Measurements from ENCODE around the gene OR6C6. TPM values are rescaled to one million over a fixed set of nuclear protein-coding genes. Genes with fewer than 3 reads are reported as not detected.
"Not testable (repeated sequence)": the region's sequence is repeated elsewhere in the genome, so short reads cannot be mapped to it uniquely, and the experiment has no call there.

The OR6C6 gene
- not detected in 2 replicates for total RNA-seq (2014; rRNA removed; shearing (Covaris generic); ENCODE audit: low replicate concordance)

DNA sequence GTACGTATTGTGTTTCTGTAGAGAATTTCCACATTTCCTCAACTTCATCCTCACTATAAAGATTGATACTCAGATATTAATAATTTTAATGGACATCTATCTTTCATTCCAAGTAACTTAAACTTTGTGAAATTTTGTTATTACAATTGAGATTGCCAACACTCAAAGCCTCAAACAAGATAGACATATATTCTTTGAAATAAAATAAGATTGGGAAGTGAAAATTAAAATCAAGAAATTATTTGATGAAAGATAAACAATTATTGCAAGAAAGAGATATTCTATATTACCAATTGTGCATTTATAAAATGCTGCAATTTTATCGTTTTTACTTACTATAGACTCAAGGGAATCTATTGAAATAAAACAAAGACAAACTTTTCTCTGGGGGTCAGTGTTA lies at the start of gene OR6C6:
Gene OR6C6, minus strand, starts transcription at position 101 of the 400 bp plus-strand sequence. CDS start 1,337 bp downstream, outside the sequence.
- no peaks in the 10 kb centered on the region for H3K27me3 ChIP-seq
- no peak within 1 kb of the TSS for H3K4me3 ChIP-seq
- H3K36me3 ChIP-seq = no peaks in the 10 kb centered on the region
- H3K9me3 ChIP-seq = no peaks in the 10 kb centered on the region
- DNase-seq = no peak

GRCh38 chr12:55336002-55336401 lies 39.6 kb upstream of the OR6C6 start:
- H3K27me3 ChIP-seq = no peaks in the 10 kb centered on the region
- no peaks in the 10 kb centered on the region for H3K36me3 ChIP-seq
- no peaks in the 10 kb centered on the region for H3K9me3 ChIP-seq
- no peak overlapping the region for H3K4me3 ChIP-seq
- no peak for DNase-seq

DNA sequence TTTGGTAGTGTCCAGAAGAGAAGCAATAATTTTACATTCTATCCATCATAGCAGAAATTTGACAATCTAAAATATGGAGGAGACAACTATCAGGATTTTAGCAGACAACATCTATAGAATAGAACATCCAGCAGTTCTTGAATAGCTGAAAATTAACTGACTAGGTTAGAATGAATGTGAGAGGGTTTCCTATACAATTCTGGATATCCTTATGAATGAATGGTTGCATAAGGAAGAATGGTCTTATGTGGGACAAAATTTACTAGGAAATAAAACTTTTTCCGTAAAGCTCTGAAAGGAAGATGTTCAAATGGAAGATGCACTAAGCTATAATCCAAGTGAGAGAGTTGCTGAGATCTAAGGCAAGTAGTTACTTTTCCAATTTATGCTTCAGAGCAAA lies 34.1 kb upstream of the OR6C6 start, which contains the start of gene OR6C3:
Gene OR6C3, plus strand, starts transcription at position 301 of the 400 bp plus-strand sequence. CDS start 955 bp downstream, outside the sequence.
- Histone ChIP-seq H3K9me3 (no peaks in the 10 kb centered on the region), H3K4me3 (no peak within 1 kb of the TSS), H3K27me3 (no peaks in the 10 kb centered on the region), H3K36me3 (no peaks in the 10 kb centered on the region)
- no peak for DNase-seq

DNA sequence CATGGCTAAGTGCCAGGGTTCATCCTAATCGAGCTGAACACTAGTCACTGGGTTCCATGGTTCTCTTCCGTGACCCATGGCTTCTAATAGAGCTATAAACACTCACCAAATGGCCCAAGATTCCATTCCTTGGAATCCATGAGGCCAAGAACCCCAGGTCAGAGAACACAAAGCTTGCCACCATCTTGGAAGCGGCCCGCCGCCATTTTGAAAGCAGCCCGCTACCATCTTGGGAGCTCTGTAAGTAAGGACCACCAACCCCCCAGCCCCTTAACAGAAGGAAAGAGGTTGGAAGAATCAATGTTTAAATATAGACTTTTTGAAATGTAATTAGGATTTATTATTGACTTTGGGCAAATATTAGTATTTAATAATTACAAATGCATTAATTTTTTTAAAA lies 29.4 kb upstream of the OR6C6 start:
- not testable (repeated sequence) for H3K36me3 ChIP-seq, H3K4me3 ChIP-seq, DNase-seq, H3K27me3 ChIP-seq, H3K9me3 ChIP-seq

GRCh38 chr12:55320201-55320600 lies 23.8 kb upstream of the OR6C6 start:
- Histone ChIP-seq H3K9me3 (no peaks in the 10 kb centered on the region), H3K36me3 (no peaks in the 10 kb centered on the region), H3K4me3 (no peak overlapping the region), H3K27me3 (no peaks in the 10 kb centered on the region)
- no peak for DNase-seq

- Histone ChIP-seq H3K9me3 (no peaks in the 10 kb centered on the region), H3K4me3 (no peak within 1 kb of the TSS), H3K27me3 (no peaks in the 10 kb centered on the region), H3K36me3 (no peaks in the 10 kb centered on the region)
- DNase-seq = no peak
Observed at GRCh38 chr12:55314043-55314442, 17.7 kb upstream of the OR6C6 start, which contains the start of gene OR6C1. TSS of gene OR6C1 (plus strand) at chr12:55314343. CDS start at chr12:55320600, 6,257 bp downstream.

GRCh38 chr12:55289999-55290398 lies 6.4 kb downstream of the OR6C6 start:
- Histone ChIP-seq H3K9me3 (no peaks in the 10 kb centered on the region), H3K36me3 (no peaks in the 10 kb centered on the region), H3K4me3 (no peak overlapping the region), H3K27me3 (no peaks in the 10 kb centered on the region)
- no peak for DNase-seq

GRCh38 chr12:55280991-55281390 lies 15.4 kb downstream of the OR6C6 start:
- Histone ChIP-seq H3K27me3 (no peaks in the 10 kb centered on the region), H3K36me3 (no peaks in the 10 kb centered on the region), H3K9me3 (no peaks in the 10 kb centered on the region), H3K4me3 (no peak overlapping the region)
- no peak for DNase-seq

GRCh38 chr12:55258303-55258702 lies 38.1 kb downstream of the OR6C6 start:
- DNase-seq = no peak
- no peak overlapping the region for H3K4me3 ChIP-seq
- H3K27me3 ChIP-seq = no peaks in the 10 kb centered on the region
- no peaks in the 10 kb centered on the region; the same call in 1 of the 2 replicates for H3K9me3 ChIP-seq
- H3K36me3 ChIP-seq = no peaks in the 10 kb centered on the region

GRCh38 chr12:55256831-55257230 lies 39.5 kb downstream of the OR6C6 start:
- no peaks in the 10 kb centered on the region for H3K27me3 ChIP-seq
- DNase-seq = no peak
- H3K4me3 ChIP-seq = no peak overlapping the region
- no peaks in the 10 kb centered on the region for H3K36me3 ChIP-seq
- no peaks in the 10 kb centered on the region; the same call in 1 of the 2 replicates for H3K9me3 ChIP-seq

GRCh38 chr12:55253281-55253680 lies 43.1 kb downstream of the OR6C6 start:
- H3K36me3 ChIP-seq = no peaks in the 10 kb centered on the region
- H3K4me3 ChIP-seq = no peak overlapping the region
- H3K27me3 ChIP-seq = no peaks in the 10 kb centered on the region
- no peak for DNase-seq
- no peaks in the 10 kb centered on the region for H3K9me3 ChIP-seq

GRCh38 chr12:55250944-55251343 lies 45.4 kb downstream of the OR6C6 start:
- H3K9me3 ChIP-seq = no peaks in the 10 kb centered on the region
- no peaks in the 10 kb centered on the region for H3K36me3 ChIP-seq
- no peak overlapping the region for H3K4me3 ChIP-seq
- H3K27me3 ChIP-seq = no peaks in the 10 kb centered on the region
- DNase-seq = no peak

DNA sequence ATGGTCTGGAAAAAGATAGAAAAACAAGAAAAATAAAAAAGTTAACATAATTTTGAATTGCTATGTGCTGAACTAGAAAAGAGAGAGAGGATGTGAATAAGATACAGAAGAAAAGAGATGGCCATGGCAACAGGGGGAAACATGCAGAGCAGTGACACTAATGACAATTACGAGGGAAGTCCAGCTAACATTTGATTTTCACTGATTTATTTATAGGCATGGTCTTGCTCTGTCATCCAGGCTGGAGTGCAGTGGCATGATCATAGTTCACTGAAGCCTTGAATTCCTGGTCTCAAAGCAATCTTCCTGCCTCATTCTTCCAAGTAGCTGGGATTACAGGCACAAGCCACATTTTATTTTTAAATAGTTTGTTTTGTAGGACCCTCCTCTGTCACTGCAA lies 50.2 kb downstream of the OR6C6 start:
- Histone ChIP-seq H3K9me3 (no peaks in the 10 kb centered on the region), H3K27me3 (no peaks in the 10 kb centered on the region), H3K4me3 (no peak overlapping the region), H3K36me3 (no peaks in the 10 kb centered on the region)
- DNase-seq = no peak

- Histone ChIP-seq H3K36me3 (no peaks in the 10 kb centered on the region), H3K4me3 (no peak within 1 kb of the TSS), H3K9me3 (no peaks in the 10 kb centered on the region), H3K27me3 (no peaks in the 10 kb centered on the region)
- no peak for DNase-seq
Observed at GRCh38 chr12:55244309-55244708, 52.1 kb downstream of the OR6C6 start, which contains the start of gene OR6C74. TSS of gene OR6C74 (plus strand) at chr12:55244609. CDS start at chr12:55247288, 2,679 bp downstream.

Other genes starting within 250 kb of the OR6C6 start
- not detected in 2 replicates for gene OR9K2, start 170.2 kb downstream of the OR6C6 start, total RNA-seq (2014; rRNA removed; shearing (Covaris generic); ENCODE audit: low replicate concordance)
- gene OR10A7, start 75.5 kb downstream of the OR6C6 start, total RNA-seq (2014; rRNA removed; shearing (Covaris generic); ENCODE audit: low replicate concordance) = not detected in 2 replicates
- gene OR6C74, start 52.0 kb downstream of the OR6C6 start, total RNA-seq (2014; rRNA removed; shearing (Covaris generic); ENCODE audit: low replicate concordance) = not detected in 2 replicates
- not detected in 2 replicates for gene OR6C1, start 17.8 kb upstream of the OR6C6 start, total RNA-seq (2014; rRNA removed; shearing (Covaris generic); ENCODE audit: low replicate concordance)
- not detected in 2 replicates for gene OR6C3, start 34.2 kb upstream of the OR6C6 start, total RNA-seq (2014; rRNA removed; shearing (Covaris generic); ENCODE audit: low replicate concordance)
- gene OR6C75, start 66.4 kb upstream of the OR6C6 start, total RNA-seq (2014; rRNA removed; shearing (Covaris generic); ENCODE audit: low replicate concordance) = not detected in 2 replicates
- gene OR6C65, start 104.0 kb upstream of the OR6C6 start, total RNA-seq (2014; rRNA removed; shearing (Covaris generic); ENCODE audit: low replicate concordance) = not detected in 2 replicates
- gene OR6C76, start 129.7 kb upstream of the OR6C6 start, total RNA-seq (2014; rRNA removed; shearing (Covaris generic); ENCODE audit: low replicate concordance) = not detected in 2 replicates
- gene OR6C2, start 147.5 kb upstream of the OR6C6 start, total RNA-seq (2014; rRNA removed; shearing (Covaris generic); ENCODE audit: low replicate concordance) = not detected in 2 replicates
- not detected in 2 replicates for gene OR6C70, start 173.6 kb upstream of the OR6C6 start, total RNA-seq (2014; rRNA removed; shearing (Covaris generic); ENCODE audit: low replicate concordance)
- not detected in 2 replicates for gene OR6C68, start 195.8 kb upstream of the OR6C6 start, total RNA-seq (2014; rRNA removed; shearing (Covaris generic); ENCODE audit: low replicate concordance)